ENCODE measurements around the gene RBP3. TPM values are rescaled to one million over a fixed set of nuclear protein-coding genes. Genes with fewer than 3 reads are reported as not detected.

The RBP3 gene
- total and polyA plus RNA-seq, 2 of the 4 experiments (the other 2 are of a cell fraction), result not detected

- H3K27me3 ChIP-seq (ENCODE audit: control insufficient read depth, insufficient read depth, low read length), result peaks cover 8% of the 10 kb centered on the region
- H3K9me1 ChIP-seq (ENCODE audit: insufficient read depth, low read length), result peaks cover 4% of the 10 kb centered on the region; the same call in 1 of the 2 replicates
- H2BK120ac ChIP-seq (ENCODE audit: low read depth, low read length), result no peak overlapping the region
- H3K23ac ChIP-seq (ENCODE audit: low read depth, low read length), result no peak overlapping the region
- intact Hi-C loops (cut with micrococcal nuclease) (no loop called here), dilution Hi-C loops (cut with HindIII; ENCODE audit: low sequenced_read_pairs, unreplicated experiment) (no loop called here), in situ Hi-C loops (cut with MboI; ENCODE audit: low sequenced_read_pairs) (no loop called here)
- no peak overlapping the region for H3K56ac ChIP-seq (ENCODE audit: extremely low read depth, insufficient read depth, low read length)
- no peak overlapping the region for H4K91ac ChIP-seq (ENCODE audit: insufficient read depth, low read depth, low read length)
- H2AFZ ChIP-seq (replicated peaks; ENCODE audit: low read length, poor library complexity), result no peak overlapping the region
- no peak overlapping the region for H2BK20ac ChIP-seq (ENCODE audit: low read depth, low read length)
- H3K36me3 ChIP-seq (ENCODE audit: control insufficient read depth, insufficient read depth, low read length), result no peaks in the 10 kb centered on the region
- no peak overlapping the region for H3K27ac ChIP-seq (ENCODE audit: insufficient read depth, low read length)
- H4K5ac ChIP-seq (ENCODE audit: low read depth, low read length), result no peak overlapping the region
- WGBS, 2 experiments (ENCODE audit: extremely low coverage in 2 of 2, insufficient read length in 1 of 2), result 80% methylated on average over 1 of the region's 9 CpGs; no CpG with 5 or more reads in 1 of the 2 experiments
- ATAC-seq (ENCODE audit: low read depth), result no peak
- no peaks in the 10 kb centered on the region for H3K79me1 ChIP-seq (ENCODE audit: low read depth in 1 of 2, low read length in 2 of 2)
- no peak overlapping the region for H2BK5ac ChIP-seq (ENCODE audit: low read depth, low read length, poor library complexity, severe bottlenecking)
- no peak overlapping the region for H3K18ac ChIP-seq (ENCODE audit: low read depth, low read length)
- H2AK9ac ChIP-seq (replicated peaks; ENCODE audit: low read depth, low read length, poor library complexity), result no peak overlapping the region
- ChIA-PET CTCF (no interaction called here), POLR2A (ENCODE audit: unreplicated experiment) (no interaction called here)
- no peaks in the 10 kb centered on the region for H4K20me1 ChIP-seq (ENCODE audit: insufficient read depth, low read length)
- TF ChIP-seq CEBPB (IDR thresholded peaks at IDR 0.05; ENCODE audit: low read depth, low read length) (no peak), RAD21 (IDR thresholded peaks at IDR 0.05; ENCODE audit: low read length) (no peak), MAFK (IDR thresholded peaks at IDR 0.05; ENCODE audit: low read depth, low read length) (no peak), SMC3 (IDR thresholded peaks at IDR 0.05; ENCODE audit: low read depth, low read length) (no peak), NFE2L2 (IDR thresholded peaks at IDR 0.05; ENCODE audit: low read depth, low read length) (no peak), FOS (IDR thresholded peaks at IDR 0.05; ENCODE audit: low read depth, low read length) (no peak), RCOR1 (IDR thresholded peaks at IDR 0.05; ENCODE audit: insufficient replicate concordance, low read length) (no peak), RFX5 (IDR thresholded peaks at IDR 0.05; ENCODE audit: low read depth, low read length) (no peak), MAZ (IDR thresholded peaks at IDR 0.05; ENCODE audit: borderline replicate concordance, low read depth, low read length) (no peak), ELK1 (IDR thresholded peaks at IDR 0.05; ENCODE audit: borderline replicate concordance, low read depth, low read length) (no peak), USF2 (IDR thresholded peaks at IDR 0.05; ENCODE audit: low read depth, low read length) (no peak), CHD1 (IDR thresholded peaks at IDR 0.05; ENCODE audit: low read depth, low read length) (no peak), CTCF (conservative IDR thresholded peaks at IDR 0.05; ENCODE audit: low read depth, low read length) (no peak), MXI1 (IDR thresholded peaks at IDR 0.05; ENCODE audit: borderline replicate concordance, low read depth, low read length) (no peak), BHLHE40 (IDR thresholded peaks at IDR 0.05; ENCODE audit: low read depth, low read length) (no peak), POLR2A (IDR thresholded peaks at IDR 0.05; ENCODE audit: low read depth, low read length) (no peak)
- H3K4me2 ChIP-seq (ENCODE audit: low read depth, low read length), result no peak overlapping the region
- no peak overlapping the region for H3K14ac ChIP-seq (replicated peaks; ENCODE audit: low read depth, low read length)
- H3K9ac ChIP-seq (ENCODE audit: low read depth, low read length), result no peak overlapping the region
- H3K4me3 ChIP-seq (ENCODE audit: insufficient read depth, low read depth, low read length), result no peak overlapping the region
- H2BK15ac ChIP-seq (ENCODE audit: low read depth, low read length), result no peak overlapping the region
- no peaks in the 10 kb centered on the region for H3K9me3 ChIP-seq (ENCODE audit: control insufficient read depth, insufficient read depth, low read length)
- no peak overlapping the region for H3K4ac ChIP-seq (ENCODE audit: low read depth, low read length)
- no peak overlapping the region for H2AK5ac ChIP-seq (ENCODE audit: low read depth, low read length)
- no peak for DNase-seq
- 0 out of 2 replicates have a peak, but pooled peaks cover 1% of the 10 kb centered on the region for H3K4me1 ChIP-seq (ENCODE audit: control insufficient read depth, insufficient read depth, low read length)
- BruUV-seq (replicated peaks), result no TSS peak
- H4K8ac ChIP-seq (ENCODE audit: low read depth in 2 of 2, low read length in 2 of 2), result no peak overlapping the region
These were observed 16.7 kb upstream of the RBP3 start for GRCh38 chr10:47331491-47331890.

Data from IMR-90 (cell line).